Esophagus (tissue), 2 donors: ENCODE results near the gene TERT. TPM values are rescaled to one million over a fixed set of nuclear protein-coding genes. Genes with fewer than 3 reads are reported as not detected.

Experiments
- H3K27ac ChIP-seq, 2 donors: one replicate each; pipeline ENCODE4 v1.5.1; 2013; ENCODE audit warnings: low read depth in 2 of 2, mild to moderate bottlenecking in 2 of 2, inconsistent platforms in 1 of 2, low read length in 1 of 2, moderate library complexity in 1 of 2
- H3K27me3 ChIP-seq, 2 donors: one replicate each; pipeline ENCODE4 v1.6.1; 2013; ENCODE audit warnings: low read length in 2 of 2, control low read depth in 1 of 2, mild to moderate bottlenecking in 1 of 2; ENCODE audit not compliant: insufficient read depth in 2 of 2, control insufficient read depth in 1 of 2
- H3K36me3 ChIP-seq, 2 donors: one replicate each; pipeline ENCODE4 v1.6.1; 2013; ENCODE audit warnings: low read length in 1 of 2; ENCODE audit not compliant: control insufficient read depth in 2 of 2, insufficient read depth in 2 of 2
- H3K4me1 ChIP-seq, 2 donors: one replicate each; pipeline ENCODE4 v1.6.1; 2013; ENCODE audit warnings: low read length in 1 of 2; ENCODE audit not compliant: control insufficient read depth in 2 of 2, insufficient read depth in 2 of 2
- H3K4me3 ChIP-seq, 2 donors: one replicate each; pipeline ENCODE4 v1.5.1; 2013; ENCODE audit warnings: low read length in 2 of 2, mild to moderate bottlenecking in 2 of 2, low read depth in 1 of 2, moderate library complexity in 1 of 2
- H3K9me3 ChIP-seq, 2 donors: one replicate each; pipeline ENCODE4 v1.6.1; 2013; ENCODE audit warnings: mild to moderate bottlenecking in 2 of 2, low read depth in 1 of 2, low read length in 1 of 2, moderate library complexity in 1 of 2; ENCODE audit not compliant: control insufficient read depth in 2 of 2, insufficient read depth in 1 of 2
- WGBS, 2 donors: extraction: QIAGEN DNeasy Blood & Tissue Kit; methylation state at CpG; one replicate each; pipeline ENCODE4 v1.1.7; 2013; 5-methylcytosine and 5-hydroxymethylcytosine counted together
- polyA plus RNA-seq, 2 donors: library from polyadenylated mRNA; stranded (reverse); fragments of 200-250 nt; gene quantifications; one replicate each; pipeline ENCODE4 v1.2.3, GENCODE V29; 2013
- donor health status: healthy with polysubstance abuse.
- donor health status: Bipolar disorder and iron deficiency.

The TERT gene
- polyA plus RNA-seq, 2 donors = 0.13 to 0.51 TPM

DNA sequence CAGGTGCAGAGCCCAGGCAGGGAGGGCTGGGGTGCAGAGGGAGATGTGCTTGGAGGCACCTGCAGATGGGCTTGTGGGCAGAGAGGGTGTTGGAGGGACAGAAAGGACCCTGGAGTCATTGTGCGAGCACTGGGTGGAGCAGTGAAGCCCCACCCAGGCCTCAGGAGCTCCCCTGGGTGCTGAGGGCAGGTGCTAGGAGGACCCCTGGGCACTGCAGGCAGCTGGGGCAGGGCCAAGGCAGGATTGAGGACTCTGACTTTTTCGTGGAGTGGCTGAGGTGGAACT is 80.0 kb downstream of the TERT start:
- 51 to 69% methylated on average over 2 of the region's 2 CpGs for WGBS, 2 donors
- Histone ChIP-seq H3K9me3 (peaks cover 0 to 14% of the 10 kb centered on the region in 2 donors), H3K4me1 (no peaks in the 10 kb centered on the region), H3K27ac (no peak overlapping the region), H3K36me3 (no peaks in the 10 kb centered on the region), H3K4me3 (no peak overlapping the region), H3K27me3 (no peaks in the 10 kb centered on the region)

DNA sequence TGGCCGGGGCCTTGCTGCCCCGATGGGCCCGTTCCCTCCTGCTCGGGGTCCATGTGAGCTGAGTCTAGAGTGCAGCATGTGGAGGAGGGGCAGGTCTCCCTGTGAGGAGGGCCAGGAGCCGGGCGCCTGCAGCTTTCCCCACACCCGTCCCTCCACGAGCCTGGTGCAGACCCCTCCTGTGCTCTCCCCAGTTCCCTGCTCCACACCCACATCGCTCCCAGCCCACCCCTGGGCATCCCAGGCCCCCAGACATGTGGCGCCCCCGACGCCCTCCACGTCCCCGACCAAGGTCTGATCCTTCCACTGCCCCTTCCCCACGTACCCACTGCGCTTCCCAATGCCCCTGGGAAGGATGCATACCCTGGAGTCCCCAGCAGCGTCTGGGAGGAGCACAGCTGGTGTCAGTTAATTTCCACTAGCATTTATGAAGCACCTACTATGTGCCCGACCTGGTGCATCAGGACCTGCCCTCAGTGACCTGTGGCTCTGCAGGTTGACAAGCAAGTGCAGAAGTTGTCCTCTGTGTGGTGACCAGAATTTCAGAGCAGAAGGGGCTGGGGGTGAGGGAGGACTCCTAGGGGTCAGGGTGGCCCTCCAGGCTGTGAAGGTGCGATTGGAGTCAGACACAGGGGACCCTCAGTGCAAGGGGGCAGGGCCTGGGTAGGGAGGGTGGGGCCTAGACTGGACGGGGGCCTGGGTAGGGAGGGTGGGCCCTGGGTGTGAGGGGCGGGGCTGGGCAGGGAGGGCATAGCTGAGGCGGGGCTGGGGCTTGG is 80.5 kb downstream of the TERT start:
- H3K4me1 ChIP-seq = no peaks in the 10 kb centered on the region
- no peak overlapping the region for H3K27ac ChIP-seq
- no peaks in the 10 kb centered on the region for H3K36me3 ChIP-seq
- no peaks in the 10 kb centered on the region for H3K27me3 ChIP-seq
- H3K9me3 ChIP-seq = peaks cover 0 to 14% of the 10 kb centered on the region in 2 donors
- WGBS, 2 donors = 69 to 72% methylated on average over 21 to 22 of the region's 22 CpGs
- no peak overlapping the region for H3K4me3 ChIP-seq

DNA sequence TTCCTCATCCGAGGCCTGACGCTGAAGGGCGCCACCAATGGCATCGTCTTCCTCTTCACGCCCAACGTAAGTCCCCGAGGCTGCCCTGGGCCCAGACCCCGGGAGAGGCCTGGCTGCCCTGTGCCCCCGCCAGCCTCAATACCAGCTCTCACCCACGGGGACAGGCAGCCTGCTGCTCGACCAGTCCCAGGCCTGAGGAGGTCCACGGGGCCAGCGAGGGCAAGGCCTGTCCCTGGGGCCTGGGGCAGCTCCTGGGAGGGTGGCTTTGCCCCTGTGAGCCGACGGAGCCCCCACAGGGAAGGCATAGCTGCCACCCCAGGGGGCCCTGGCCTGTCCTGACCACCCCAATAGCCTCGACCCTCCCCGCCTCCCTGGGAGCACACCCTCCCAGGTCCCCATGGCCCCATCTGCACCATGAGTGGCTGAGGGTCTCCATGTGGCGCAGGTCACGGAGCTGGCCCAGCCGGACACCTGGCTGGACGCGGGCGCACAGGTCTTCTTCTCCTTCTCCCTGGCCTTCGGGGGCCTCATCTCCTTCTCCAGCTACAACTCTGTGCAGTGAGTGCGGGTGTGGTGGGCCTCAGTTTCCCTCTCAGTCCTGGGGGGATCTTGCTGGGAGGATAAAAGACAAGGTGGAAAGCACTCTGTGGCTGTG is 81.2 kb downstream of the TERT start:
- peaks cover 0 to 14% of the 10 kb centered on the region in 2 donors for H3K9me3 ChIP-seq
- no peaks in the 10 kb centered on the region for H3K36me3 ChIP-seq
- WGBS, 2 donors = 88 to 89% methylated on average over 25 of the region's 25 CpGs
- no peaks in the 10 kb centered on the region for H3K4me1 ChIP-seq
- H3K4me3 ChIP-seq = no peak overlapping the region
- H3K27ac ChIP-seq = no peak overlapping the region
- no peaks in the 10 kb centered on the region for H3K27me3 ChIP-seq

DNA sequence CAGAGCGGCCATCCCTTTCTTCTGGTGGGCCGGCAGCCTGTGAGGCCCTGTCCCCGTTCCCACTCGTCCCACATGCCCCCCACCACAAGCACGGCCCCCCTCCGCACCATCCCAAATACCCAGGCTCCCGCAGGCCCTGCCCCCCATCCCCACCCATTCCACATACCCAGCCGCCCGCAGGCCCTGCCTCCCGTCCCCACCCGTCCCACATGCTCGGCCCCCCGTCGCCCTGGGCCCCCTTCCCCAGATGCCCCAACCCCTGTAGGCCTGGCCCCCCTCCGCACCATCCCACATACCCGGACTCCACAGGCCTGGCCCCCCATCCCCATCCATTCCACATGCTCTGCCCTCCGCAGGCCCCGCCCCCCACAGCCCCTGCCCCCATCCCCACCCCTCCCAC is 82.0 kb downstream of the TERT start:
- H3K36me3 ChIP-seq = no peaks in the 10 kb centered on the region
- no peaks in the 10 kb centered on the region for H3K27me3 ChIP-seq
- no peak overlapping the region for H3K4me3 ChIP-seq
- no peak overlapping the region for H3K27ac ChIP-seq
- H3K9me3 ChIP-seq = peaks cover 0 to 14% of the 10 kb centered on the region in 2 donors
- H3K4me1 ChIP-seq = no peaks in the 10 kb centered on the region
- 86 to 88% methylated on average over 8 to 18 of the region's 18 CpGs for WGBS, 2 donors

DNA sequence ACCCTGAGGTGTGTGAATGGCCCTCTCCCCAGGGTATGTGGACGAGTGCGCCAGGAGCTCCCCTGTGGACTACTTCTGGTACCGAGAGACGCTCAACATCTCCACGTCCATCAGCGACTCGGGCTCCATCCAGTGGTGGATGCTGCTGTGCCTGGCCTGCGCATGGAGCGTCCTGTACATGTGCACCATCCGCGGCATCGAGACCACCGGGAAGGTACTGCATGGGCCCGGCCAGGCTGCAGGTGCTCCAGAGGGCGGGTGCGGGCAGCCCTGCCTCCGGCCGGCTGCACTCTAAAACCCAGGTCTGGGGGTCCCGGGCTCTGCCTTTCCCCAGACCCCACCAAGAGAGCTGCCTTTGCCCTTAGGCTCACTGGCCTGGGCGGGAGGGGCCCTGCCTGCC is 82.6 kb downstream of the TERT start:
- no peaks in the 10 kb centered on the region for H3K36me3 ChIP-seq
- H3K27ac ChIP-seq = no peak overlapping the region
- no peaks in the 10 kb centered on the region for H3K4me1 ChIP-seq
- H3K4me3 ChIP-seq = no peak overlapping the region
- 93 to 94% methylated on average over 20 of the region's 20 CpGs for WGBS, 2 donors
- H3K9me3 ChIP-seq = peaks cover 0 to 14% of the 10 kb centered on the region in 2 donors
- peaks cover 0 to 3% of the 10 kb centered on the region in 2 donors for H3K27me3 ChIP-seq

DNA sequence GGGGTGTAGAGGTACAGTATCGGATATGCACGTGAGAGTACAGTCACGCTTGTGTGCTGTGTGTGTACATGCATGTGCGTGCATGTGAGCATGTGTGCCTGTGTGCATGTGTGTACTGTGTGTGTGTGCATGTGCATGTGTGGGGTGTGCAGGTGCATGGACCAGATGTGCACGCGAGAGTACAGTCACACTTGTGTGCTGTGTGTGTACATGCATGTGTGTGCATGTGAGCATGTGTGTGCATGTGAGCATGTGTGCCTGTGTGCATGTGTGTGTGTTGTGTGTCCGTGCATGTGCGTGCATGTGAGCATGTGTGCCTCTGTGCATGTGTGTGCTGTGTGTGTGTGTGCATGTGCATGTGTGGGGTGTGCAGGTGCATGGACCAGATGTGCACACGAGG is 83.2 kb downstream of the TERT start:
- peaks cover 0 to 14% of the 10 kb centered on the region in 2 donors for H3K9me3 ChIP-seq
- H3K4me3 ChIP-seq = no peak overlapping the region
- H3K36me3 ChIP-seq = no peaks in the 10 kb centered on the region
- 95% methylated on average over 9 of the region's 9 CpGs for WGBS, 2 donors
- no peak overlapping the region for H3K27ac ChIP-seq
- peaks cover 0 to 3% of the 10 kb centered on the region in 2 donors for H3K27me3 ChIP-seq
- no peaks in the 10 kb centered on the region for H3K4me1 ChIP-seq

DNA sequence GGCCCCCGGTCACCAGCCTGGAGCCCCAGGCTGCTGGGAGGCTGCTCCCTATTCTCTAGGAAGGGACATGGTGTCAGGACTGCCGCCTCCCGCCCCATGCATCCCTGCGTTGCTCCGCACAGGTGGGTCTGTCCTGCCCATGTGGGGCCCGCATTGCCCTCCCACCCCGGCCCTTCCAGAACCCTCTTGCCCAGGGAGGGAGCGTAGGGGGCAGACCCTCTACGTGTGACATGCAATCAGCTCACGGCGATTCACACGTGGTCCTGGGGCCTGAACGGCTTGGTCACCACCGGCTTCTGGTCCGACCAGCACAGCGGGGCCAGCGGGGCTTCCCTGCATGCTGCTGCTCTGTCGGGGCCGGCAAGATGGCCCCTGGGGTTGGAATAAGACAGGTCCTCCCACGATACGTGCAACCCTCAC is 84.0 kb downstream of the TERT start:
- no peaks in the 10 kb centered on the region for H3K36me3 ChIP-seq
- no peak overlapping the region for H3K4me3 ChIP-seq
- WGBS, 2 donors = 84 to 90% methylated on average over 21 of the region's 21 CpGs
- H3K4me1 ChIP-seq = no peaks in the 10 kb centered on the region
- H3K27me3 ChIP-seq = peaks cover 0 to 3% of the 10 kb centered on the region in 2 donors
- peaks cover 0 to 13% of the 10 kb centered on the region in 2 donors for H3K9me3 ChIP-seq
- no peak overlapping the region for H3K27ac ChIP-seq

DNA sequence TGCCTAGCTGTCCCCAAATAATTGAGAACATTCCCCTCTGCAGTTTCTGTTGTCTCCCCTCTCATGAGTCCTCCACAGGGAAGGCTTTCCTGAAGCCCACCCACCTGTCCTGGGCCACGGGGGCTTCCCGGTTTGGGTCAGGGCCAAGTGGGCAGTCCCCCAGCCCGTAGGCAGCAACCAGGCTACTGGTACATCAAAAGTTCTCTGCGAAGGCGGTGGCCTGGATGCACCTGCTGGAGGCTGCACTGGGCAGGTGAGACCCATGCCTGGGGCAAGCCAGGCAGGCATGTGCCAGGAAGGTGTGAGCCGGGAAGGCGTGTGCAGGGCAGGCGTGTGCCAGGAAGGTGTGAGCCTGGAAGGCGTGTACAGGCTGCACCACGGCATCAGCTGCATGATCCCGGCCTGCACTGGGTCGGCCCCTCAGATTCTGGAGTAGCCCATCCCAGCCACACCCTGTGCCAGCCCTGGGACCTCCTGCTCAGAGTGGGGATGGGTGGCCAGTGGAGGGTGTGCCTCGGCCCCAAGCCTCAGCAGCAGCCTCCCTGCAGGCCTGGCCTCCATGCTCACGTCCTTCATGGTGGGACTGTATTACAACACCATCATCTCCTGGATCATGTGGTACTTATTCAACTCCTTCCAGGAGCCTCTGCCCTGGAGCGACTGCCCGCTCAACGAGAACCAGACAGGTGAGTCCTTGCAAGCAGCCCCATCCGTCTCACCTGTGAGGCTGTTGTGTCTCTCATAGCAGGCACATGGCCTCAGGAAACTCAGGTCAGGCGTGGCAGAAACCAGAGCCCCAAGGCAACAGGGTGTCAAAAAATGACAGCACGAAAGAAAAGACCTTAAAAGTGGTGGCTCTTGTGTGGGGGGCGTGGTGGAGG is 84.7 kb downstream of the TERT start:
- WGBS, 2 donors = 52 to 65% methylated on average over 21 of the region's 21 CpGs
- no peaks in the 10 kb centered on the region for H3K36me3 ChIP-seq
- H3K9me3 ChIP-seq = peaks cover 0 to 6% of the 10 kb centered on the region in 2 donors
- no peak overlapping the region for H3K27ac ChIP-seq
- H3K27me3 ChIP-seq = peaks cover 0 to 3% of the 10 kb centered on the region in 2 donors
- no peak overlapping the region for H3K4me3 ChIP-seq
- H3K4me1 ChIP-seq = no peaks in the 10 kb centered on the region

DNA sequence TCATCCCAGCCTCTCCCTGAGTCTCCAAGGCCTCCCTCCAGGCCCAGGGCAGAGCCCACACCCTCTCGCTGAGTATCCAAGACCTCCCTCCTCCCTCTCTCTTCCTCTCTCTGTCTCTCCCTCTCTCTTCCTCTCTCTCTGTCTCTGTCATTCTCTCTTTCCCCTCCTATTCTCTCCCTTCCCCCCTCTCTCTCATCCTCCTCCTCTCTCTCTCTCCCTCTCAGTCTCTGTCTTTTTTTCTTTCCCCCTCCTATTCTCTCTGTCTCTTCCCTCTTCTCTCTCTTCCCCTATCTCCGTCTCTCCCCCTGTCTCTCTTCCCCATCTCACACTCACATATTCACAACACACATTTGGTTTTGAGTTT is 85.4 kb downstream of the TERT start:
- Histone ChIP-seq H3K4me3 (no peak overlapping the region), H3K9me3 (peaks cover 0 to 6% of the 10 kb centered on the region in 2 donors), H3K27me3 (peaks cover 0 to 3% of the 10 kb centered on the region in 2 donors), H3K27ac (no peak overlapping the region), H3K4me1 (no peaks in the 10 kb centered on the region), H3K36me3 (no peaks in the 10 kb centered on the region)
- 45 to 69% methylated on average over 2 of the region's 2 CpGs for WGBS, 2 donors
